NCI-H526 treated with DMSO at 0.1 percent for 48 hours (cell line): Measurements from ENCODE around the gene SNTB2.

Experiments used
- DNase-seq: peaks from one replicate; lab custom pipeline; 2025; lab: John Stamatoyannopoulos, UW

The SNTB2 gene

GRCh38 chr16:69319381-69319780, 132.4 kb downstream of the SNTB2 start:
- no peak for DNase-seq

DNA sequence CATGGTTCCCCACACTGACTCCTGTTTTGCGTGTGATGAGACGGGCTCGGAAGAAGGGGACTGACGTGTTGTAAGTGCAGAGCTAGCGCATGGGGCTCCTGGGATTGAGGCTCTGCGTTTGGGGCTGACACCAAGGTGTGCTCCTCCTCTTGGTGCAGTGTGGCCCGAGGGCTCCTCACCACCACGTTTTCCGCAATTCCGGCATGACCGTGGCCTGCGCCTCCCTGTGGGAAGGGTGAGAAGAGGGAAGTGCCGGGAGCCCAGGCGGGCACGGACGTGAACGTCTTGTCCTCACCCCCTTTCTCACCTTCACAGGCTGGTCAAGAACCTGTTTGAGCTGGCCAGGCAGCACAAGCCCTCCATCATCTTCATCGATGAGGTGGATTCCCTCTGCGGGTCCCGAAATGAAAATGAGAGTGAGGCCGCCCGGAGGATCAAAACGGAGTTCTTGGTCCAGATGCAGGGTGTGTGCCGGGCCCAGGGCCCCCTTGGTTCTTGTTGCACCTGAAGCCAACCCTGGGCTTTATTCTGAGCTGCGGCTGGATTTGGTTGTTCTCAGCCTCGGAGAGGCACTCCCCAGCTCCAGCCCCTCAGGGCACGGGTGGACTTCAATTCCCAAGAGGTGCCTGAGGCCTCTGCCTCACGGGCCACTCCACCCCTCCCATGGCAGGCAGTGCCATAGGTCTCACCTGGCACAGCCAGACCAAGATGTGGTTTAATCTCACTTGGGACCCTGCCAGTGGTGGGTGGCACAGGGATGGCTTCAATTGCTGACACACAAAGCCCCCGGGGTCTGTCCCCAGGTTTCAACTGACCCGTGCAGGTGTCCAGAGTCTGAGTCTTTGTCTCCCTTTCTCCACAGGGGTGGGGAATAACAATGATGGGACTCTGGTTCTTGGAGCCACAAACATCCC, 133.1 kb downstream of the SNTB2 start:
- no peak for DNase-seq

GRCh38 chr16:69320740-69321073, 133.7 kb downstream of the SNTB2 start:
- no peak for DNase-seq

DNA sequence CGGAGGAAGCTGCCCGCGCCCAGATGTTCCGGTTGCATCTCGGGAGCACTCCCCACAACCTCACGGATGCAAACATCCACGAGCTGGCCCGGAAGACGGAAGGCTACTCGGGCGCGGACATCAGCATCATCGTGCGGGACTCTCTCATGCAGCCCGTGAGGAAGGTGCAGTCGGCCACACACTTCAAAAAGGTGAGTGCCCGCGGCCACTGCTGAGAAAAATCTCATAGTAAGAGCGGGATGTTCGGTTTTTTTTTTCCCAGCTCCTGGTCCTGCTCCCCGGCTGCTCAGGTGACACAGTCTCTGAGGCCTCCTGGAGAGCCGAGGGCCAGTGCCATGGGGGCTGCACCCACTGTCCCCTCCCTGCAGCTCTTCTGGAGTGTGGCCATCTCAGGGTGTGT, 134.1 kb downstream of the SNTB2 start:
- DNase-seq: no peak

GRCh38 chr16:69322343-69322742, 135.4 kb downstream of the SNTB2 start:
- DNase-seq: no peak

DNA sequence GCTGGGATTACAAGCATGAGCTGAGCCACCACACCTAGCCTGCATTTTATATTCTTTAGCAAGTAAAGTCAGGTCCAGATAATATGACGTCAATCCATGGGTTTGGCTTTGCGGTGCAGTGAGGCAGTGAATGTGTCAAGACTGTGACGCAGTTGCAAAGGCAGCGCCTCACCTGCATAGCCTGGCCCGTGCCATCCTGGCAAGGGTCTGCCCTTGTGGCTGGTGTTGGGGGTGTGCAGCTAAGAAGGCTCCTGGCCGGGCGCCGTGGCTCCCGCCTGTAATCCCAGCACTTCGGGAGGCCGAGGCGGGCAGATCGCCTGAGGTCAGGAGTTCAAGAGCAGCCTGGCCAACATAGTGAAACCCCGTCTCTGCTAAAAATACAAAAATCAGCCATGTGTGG, 136.5 kb downstream of the SNTB2 start:
- DNase-seq: no peak

- DNase-seq: no peak
Observed at GRCh38 chr16:69324013-69324531, 137.1 kb downstream of the SNTB2 start.

- no peak for DNase-seq
Observed at GRCh38 chr16:69324585-69325253, 137.8 kb downstream of the SNTB2 start.

DNA sequence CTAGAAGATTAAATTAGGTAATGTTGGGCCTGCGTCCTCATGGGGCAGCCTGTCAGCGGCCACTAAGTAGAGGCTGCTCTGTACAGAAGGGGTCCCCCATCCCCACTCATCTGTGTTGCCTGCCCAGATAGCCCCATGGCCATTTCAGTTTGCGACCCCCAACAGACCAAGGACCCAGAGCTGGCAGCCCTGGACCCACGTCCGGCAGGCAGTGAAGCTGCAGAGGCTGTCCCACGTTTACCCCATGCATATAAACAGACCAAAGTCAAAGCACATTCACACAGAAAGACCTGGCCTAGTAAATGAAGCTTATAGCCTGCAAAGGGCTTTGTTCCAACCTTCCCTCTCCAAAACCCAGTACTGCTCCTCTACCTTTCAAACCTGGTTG, 138.8 kb downstream of the SNTB2 start:
- no peak for DNase-seq

DNA sequence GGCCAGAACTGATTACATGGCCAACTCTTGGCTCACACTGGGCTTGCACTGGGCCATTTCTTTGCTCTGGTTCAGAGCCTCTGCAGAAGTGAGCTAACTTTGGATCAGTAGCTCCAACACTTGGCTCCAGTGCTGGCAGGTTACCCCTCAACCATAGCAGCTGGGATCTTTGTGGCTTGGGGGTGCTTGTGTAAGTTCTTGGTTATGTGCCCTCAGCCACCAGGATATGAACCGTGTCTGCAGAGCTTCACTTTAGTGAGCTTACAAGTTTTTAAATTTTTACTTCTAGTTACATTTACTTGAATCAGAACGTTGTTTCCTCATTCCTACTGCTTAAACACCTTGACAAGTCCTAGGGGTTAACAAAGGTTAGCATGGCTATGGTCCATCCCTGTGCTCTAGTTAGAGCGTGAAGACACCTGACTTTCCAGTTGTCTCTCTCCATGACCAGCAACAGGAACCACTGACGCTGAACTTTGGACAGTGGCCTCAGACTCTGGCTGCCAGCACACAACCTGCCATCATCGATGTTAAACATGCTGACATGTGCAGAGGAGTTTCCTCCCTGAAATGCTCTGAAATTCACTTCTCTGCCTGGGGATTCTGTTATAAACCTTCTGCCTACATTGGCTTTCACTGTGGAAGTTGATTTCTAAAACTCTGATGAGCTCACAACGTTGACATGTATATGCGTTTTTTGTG, 139.4 kb downstream of the SNTB2 start:
- no peak for DNase-seq

GRCh38 chr16:69327585-69328310, 140.8 kb downstream of the SNTB2 start:
- no peak for DNase-seq

DNA sequence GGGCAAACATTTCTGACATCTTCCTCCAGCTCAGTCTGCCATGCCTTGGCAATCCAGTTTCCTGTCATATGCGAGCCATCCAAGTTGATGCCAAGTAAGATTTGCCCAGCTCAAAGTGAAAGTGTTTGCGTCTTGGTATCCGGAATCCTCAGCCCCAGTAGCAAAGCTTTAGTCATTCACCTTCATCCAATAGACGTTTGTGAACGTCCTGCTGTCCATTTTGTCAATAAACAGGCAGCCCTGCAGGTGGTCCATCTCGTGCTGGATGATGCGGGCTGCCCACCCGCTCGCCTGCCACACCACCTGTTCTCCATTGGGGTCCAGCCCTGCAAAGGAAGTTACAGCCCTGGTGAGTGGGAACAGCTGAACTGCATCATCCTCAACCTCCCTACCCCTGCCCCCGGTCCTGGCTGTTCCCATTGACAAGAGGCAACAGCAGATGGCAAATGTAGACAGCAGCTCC, 141.9 kb downstream of the SNTB2 start:
- DNase-seq: no peak

GRCh38 chr16:69329369-69330285, 142.7 kb downstream of the SNTB2 start:
- no peak for DNase-seq

DNA sequence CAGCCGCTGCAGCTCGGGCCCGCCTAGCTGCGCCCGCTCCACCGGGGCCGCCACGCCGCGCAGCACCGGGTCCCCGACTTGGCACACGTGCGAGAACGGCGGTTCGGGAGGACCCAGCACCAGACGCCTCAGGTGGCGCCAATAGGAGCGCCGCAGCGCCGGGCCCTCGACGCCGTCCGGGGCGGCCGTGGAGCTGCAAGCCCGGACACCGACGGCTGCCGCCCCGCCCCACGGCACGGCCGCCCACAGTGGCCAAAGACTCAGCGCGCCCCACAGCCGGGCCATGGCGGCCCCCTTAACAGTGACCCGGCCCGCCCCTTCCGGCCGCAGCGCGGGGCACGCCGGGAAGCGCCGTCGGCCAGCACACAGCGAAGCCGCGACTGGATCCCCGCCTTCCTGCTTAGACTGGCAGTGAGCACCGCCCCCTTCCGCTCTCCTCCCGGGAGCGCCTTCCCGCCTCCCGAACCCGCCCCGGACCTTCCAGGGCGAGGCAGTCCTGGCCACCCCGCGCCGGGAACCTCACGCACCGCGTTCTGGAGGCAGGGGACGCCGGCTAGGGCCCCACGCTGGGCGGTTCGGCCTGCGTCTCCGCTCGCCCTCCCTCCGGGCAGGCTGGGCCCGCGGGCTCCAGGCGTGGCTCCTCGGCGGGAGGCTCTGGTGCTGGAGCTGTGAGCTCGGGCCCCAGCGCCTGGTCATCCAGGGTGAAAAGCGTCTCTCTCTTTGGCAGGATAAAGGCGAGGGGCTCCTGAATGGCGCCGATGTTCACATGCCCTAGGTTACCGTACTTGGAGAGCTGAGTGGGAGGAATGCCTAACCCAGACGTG, 143.5 kb downstream of the SNTB2 start, which contains the start of gene PDF:
Gene PDF, minus strand, starts transcription at position 303 of the 824 bp plus-strand sequence. Its CDS starts 18 bp downstream, at position 285.
- DNase-seq: peak; percentile 67

GRCh38 chr16:69334696-69335095, 147.7 kb downstream of the SNTB2 start:
- DNase-seq: no peak

DNA sequence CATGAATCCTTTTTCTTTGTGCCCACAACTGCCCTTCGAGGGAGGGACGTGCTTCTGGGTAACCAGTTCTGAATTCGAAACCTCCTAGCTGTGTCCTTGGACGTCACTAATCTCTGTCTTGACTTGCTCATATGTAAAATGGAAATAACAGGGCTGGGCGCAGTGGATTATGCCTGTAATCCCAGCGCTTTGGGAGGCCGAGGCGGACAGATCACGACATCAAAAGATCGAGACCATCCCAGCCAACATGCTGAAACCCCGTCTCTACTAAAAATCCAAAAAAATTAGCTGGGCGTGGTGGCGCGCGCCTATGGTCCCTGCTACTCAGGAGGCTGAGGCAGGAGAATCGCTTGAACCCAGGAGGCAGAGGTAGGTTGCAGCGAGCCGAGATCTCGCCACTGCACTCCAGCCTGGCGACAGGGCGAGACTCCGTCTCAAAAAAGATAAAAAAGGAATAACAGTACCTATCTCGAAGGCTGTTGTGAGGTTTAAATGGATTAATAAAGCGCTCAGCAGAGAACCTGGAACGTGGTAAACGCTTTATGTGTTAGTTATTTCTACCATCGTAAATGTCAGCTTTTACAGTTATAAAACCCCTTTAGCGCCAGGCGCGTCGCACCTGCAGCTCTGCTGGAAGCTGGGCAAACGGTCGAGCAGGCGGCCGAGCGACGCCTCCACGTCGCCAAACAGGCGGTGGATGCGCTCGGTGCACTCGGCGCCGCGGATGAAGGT, 151.8 kb downstream of the SNTB2 start:
- no peak for DNase-seq

DNA sequence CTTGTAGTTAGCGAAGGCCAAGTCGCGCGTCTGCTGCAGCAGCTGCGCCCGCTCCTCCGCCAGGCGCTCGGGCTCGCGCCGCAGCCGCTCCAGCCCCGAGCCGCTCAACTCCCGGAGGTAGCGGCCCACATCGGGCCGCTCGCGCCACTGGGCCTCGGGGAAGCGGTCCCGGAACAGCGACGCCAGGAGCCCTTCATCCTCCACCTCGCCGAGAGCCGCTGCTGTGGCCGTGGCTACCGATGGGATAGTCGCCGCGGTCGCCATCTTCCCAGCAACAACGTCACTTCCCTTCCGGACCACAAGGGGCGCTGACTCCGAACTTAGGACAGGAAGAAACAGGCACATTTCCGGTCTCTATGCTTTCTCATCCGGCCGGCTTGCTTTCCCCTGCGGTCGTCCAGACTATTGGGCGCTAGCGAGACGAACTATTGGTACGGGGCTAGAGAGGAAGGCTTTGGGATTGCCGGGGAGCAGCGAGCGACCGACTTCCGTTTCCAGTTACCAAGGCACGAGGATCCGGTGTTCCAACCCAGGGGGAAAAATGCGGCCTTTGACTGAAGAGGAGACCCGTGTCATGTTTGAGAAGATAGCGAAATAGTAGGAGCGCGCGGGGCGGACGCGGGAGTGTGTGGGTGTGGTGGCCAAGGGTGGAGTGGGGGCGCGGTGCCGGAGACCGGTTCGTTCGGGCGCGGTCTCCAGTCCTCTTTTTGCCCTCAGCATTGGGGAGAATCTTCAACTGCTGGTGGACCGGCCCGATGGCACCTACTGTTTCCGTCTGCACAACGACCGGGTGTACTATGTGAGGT, 152.5 kb downstream of the SNTB2 start, which contains the start of the genes COG8 and NIP7:
Gene COG8, minus strand, starts transcription at position 276 of the 806 bp plus-strand sequence. Its CDS starts 12 bp downstream, at position 264.
Gene NIP7, plus strand, starts transcription at position 484 of the 806 bp plus-strand sequence. Its CDS starts 58 bp downstream, at position 542.
- DNase-seq: peak; percentile 90

DNA sequence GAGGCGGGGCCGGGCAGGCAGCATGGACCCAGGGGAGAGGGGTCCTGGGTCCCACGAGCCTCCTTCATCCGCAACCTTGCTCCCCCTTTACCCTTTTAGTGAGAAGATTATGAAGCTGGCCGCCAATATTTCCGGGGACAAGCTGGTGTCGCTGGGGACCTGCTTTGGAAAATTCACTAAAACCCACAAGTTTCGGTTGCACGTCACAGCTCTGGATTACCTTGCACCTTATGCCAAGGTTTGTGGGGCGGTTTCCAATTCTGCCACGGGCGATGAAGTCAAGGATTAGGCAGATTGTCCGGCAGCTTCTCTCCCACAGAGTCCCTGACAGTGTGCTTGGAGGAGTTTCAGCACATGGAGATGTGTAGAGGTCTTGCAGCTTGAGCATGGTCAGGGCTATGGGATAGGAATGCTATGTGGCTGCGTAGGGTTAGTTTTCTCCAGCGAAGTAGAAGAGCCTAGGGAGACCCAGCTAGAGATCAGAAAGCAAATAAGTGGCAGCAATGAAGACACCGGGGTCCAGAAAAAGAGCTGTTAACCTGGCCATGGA, 153.2 kb downstream of the SNTB2 start:
- DNase-seq: no peak
